Measurements from ENCODE around the gene MAPKAP1.

DNA sequence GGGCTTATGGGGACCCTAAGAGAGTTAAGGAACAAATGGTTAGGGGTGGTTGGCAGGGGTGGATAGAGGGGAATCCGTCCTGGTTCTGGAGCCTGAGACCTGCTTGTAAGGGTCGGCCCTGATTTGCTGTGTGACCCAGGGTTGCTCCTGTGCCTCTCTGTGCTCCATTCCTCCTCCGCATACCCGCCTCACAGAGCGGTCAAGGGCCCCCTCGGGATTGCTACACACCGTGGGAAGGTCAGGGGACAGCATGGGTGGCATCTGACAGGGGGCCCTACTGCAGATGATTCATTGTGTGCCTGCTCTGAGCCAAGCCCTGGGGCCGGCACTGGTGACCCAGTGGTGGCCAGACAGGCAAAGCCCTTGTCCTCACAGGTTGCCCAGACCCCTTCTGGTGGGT, 283.0 kb downstream of the MAPKAP1 start:
- TF ChIP-seq E2F4 (CRISPR knock-in tag; IDR thresholded peaks at IDR 0.05; ENCODE audit: low read depth) (no peak), CBX8 (IDR thresholded peaks at IDR 0.05; ENCODE audit: borderline replicate concordance, extremely low read depth, low read depth, low read length, poor library complexity, severe bottlenecking) (no peak), TCF7L2 (IDR thresholded peaks at IDR 0.05; ENCODE audit: low read depth, low read length) (no peak), SMARCC2 (IDR thresholded peaks at IDR 0.05; ENCODE audit: low read depth) (no peak), ZFX (CRISPR knock-in tag; IDR thresholded peaks at IDR 0.05) (no peak), MTA2 (IDR thresholded peaks at IDR 0.05; ENCODE audit: low read depth) (no peak), PHF21A (IDR thresholded peaks at IDR 0.05; ENCODE audit: borderline replicate concordance, low read depth) (no peak), DMBX1 (CRISPR knock-in tag; IDR thresholded peaks at IDR 0.05; ENCODE audit: borderline replicate concordance) (no peak)
- TF ChIP-seq, protein P1, sequence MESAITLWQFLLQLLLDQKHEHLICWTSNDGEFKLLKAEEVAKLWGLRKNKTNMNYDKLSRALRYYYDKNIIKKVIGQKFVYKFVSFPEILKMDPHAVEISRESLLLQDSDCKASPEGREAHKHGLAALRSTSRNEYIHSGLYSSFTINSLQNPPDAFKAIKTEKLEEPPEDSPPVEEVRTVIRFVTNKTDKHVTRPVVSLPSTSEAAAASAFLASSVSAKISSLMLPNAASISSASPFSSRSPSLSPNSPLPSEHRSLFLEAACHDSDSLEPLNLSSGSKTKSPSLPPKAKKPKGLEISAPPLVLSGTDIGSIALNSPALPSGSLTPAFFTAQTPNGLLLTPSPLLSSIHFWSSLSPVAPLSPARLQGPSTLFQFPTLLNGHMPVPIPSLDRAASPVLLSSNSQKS (CRISPR knock-in tag; IDR thresholded peaks at IDR 0.05) = no peak

Data from K562 (cell line).